ENCODE results near the gene TUB.

The TUB gene

GRCh38 chr11:8092587-8093424, 11.8 kb downstream of the TUB start:
- Mint-ChIP-seq H3K9me3 (no peaks in the 10 kb centered on the region), H3K27me3 (ENCODE audit: low read depth) (no peaks in the 10 kb centered on the region), H3K36me3 (ENCODE audit: low read depth) (peaks cover 8% of the 10 kb centered on the region), H3K4me1 (peaks cover 12% of the 10 kb centered on the region), H3K27ac (no peak overlapping the region), H3K4me3 (no peak overlapping the region)
- TF ChIP-seq, protein P1, sequence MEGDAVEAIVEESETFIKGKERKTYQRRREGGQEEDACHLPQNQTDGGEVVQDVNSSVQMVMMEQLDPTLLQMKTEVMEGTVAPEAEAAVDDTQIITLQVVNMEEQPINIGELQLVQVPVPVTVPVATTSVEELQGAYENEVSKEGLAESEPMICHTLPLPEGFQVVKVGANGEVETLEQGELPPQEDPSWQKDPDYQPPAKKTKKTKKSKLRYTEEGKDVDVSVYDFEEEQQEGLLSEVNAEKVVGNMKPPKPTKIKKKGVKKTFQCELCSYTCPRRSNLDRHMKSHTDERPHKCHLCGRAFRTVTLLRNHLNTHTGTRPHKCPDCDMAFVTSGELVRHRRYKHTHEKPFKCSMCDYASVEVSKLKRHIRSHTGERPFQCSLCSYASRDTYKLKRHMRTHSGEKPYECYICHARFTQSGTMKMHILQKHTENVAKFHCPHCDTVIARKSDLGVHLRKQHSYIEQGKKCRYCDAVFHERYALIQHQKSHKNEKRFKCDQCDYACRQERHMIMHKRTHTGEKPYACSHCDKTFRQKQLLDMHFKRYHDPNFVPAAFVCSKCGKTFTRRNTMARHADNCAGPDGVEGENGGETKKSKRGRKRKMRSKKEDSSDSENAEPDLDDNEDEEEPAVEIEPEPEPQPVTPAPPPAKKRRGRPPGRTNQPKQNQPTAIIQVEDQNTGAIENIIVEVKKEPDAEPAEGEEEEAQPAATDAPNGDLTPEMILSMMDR (IDR thresholded peaks at IDR 0.05; ENCODE audit: unreplicated experiment in 3 of 3), result peak; percentile 46 to 57 (median 51)

DNA sequence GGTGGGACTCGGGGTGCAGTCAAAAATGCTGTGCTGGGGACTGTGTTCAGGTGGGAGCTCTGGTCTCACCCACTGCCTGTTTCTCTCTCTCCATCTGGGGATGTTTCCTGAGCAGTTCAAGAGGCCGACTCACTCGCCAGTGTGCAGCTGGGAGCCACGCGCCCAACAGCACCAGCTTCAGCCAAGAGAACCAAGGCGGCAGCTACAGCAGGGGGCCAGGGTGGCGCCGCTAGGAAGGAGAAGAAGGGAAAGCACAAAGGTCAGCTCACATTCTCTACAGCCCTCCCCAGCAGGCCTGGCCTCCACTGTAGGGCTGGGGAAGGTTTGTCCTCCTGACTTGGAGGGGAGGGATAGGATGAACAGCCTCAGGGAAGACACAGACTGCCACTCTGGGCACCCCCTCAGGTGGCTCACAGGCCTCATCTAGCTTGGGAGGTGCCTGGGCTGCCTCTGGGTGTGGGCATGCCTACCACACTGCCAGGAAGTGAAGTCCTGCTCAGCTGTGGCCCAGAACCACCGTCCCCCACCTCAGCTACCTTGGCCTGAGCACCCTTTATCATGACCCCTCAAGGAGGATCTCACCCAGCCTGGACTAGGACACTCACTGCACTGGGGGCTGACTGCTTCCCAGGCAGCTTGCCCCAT, 13.0 kb downstream of the TUB start:
- Mint-ChIP-seq H3K27me3 (ENCODE audit: low read depth) (no peaks in the 10 kb centered on the region), H3K36me3 (ENCODE audit: low read depth) (peaks cover 8% of the 10 kb centered on the region), H3K4me3 (no peak overlapping the region), H3K4me1 (peaks cover 10% of the 10 kb centered on the region), H3K9me3 (no peaks in the 10 kb centered on the region), H3K27ac (no peak overlapping the region)
- TF ChIP-seq, protein P1 (IDR thresholded peaks at IDR 0.05; ENCODE audit: unreplicated experiment in 3 of 3), result no peak

DNA sequence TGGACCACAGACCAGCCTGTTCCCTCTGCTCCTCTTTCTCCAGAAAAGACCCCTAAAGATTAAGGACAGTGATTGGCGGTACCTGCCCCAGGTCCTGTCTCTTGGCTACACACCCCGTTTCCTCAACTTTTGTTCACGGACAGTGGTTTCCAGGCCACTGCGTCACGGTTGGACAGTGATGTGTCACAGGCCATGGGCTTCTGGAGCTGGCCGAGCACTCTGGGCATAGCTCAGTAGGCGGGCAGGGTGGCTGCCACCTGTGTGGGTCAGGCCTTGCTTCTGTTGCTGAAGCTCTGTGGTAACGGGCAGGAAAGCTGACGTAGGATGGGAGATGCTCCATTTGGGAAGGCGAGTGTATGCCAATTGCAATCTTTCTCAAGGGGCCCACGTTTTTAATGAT, 13.6 kb downstream of the TUB start:
- TF ChIP-seq, protein P1 (IDR thresholded peaks at IDR 0.05; ENCODE audit: unreplicated experiment in 3 of 3), result no peak
- peaks cover 10% of the 10 kb centered on the region for H3K4me1 Mint-ChIP-seq
- no peaks in the 10 kb centered on the region for H3K9me3 Mint-ChIP-seq
- no peak overlapping the region for H3K4me3 Mint-ChIP-seq
- no peaks in the 10 kb centered on the region for H3K27me3 Mint-ChIP-seq (ENCODE audit: low read depth)
- no peak overlapping the region for H3K27ac Mint-ChIP-seq
- H3K36me3 Mint-ChIP-seq (ENCODE audit: low read depth), result peaks cover 12% of the 10 kb centered on the region

- Mint-ChIP-seq H3K4me3 (no peak overlapping the region), H3K9me3 (no peaks in the 10 kb centered on the region), H3K4me1 (peaks cover 10% of the 10 kb centered on the region), H3K27ac (peak overlapping the region in 2 of 3 experiments; percentile 79), H3K27me3 (ENCODE audit: low read depth) (no peaks in the 10 kb centered on the region), H3K36me3 (ENCODE audit: low read depth) (peaks cover 14% of the 10 kb centered on the region)
- TF ChIP-seq, protein P1 (IDR thresholded peaks at IDR 0.05; ENCODE audit: unreplicated experiment in 3 of 3), result no peak
Measured at GRCh38 chr11:8095371-8095770, 14.4 kb downstream of the TUB start.

- Mint-ChIP-seq H3K4me3 (no peak overlapping the region), H3K27ac (peak overlapping the region in 2 of 3 experiments; percentile 79), H3K4me1 (peaks cover 10% of the 10 kb centered on the region), H3K9me3 (no peaks in the 10 kb centered on the region), H3K27me3 (ENCODE audit: low read depth) (no peaks in the 10 kb centered on the region), H3K36me3 (ENCODE audit: low read depth) (peaks cover 14% of the 10 kb centered on the region)
- TF ChIP-seq, protein P1 (IDR thresholded peaks at IDR 0.05; ENCODE audit: unreplicated experiment in 3 of 3), result no peak
Measured at GRCh38 chr11:8095806-8096522, 15.0 kb downstream of the TUB start.

Data from nephron (organoid).